D341Med (cell line): ENCODE data around the gene C14orf132.
"Not testable (repeated sequence)": the region's sequence is repeated elsewhere in the genome, so short reads cannot be mapped to it uniquely, and the experiment has no call there.

Experiments used
- DNase-seq: peaks from one replicate; pipeline ENCODE4 v3.0.0; 2012; ENCODE audit warnings: low spot score

Gene C14orf132

GRCh38 chr14:96038920-96039632, at the start of gene C14orf132:
TSS of gene C14orf132 (plus strand) at chr14:96039362. CDS start at chr14:96039501, 139 bp downstream.
- peak; percentile 94 for DNase-seq

GRCh38 chr14:95993768-95994592, 45.2 kb upstream of the C14orf132 start:
- peak; percentile 59 for DNase-seq

GRCh38 chr14:95994593-95994928, 44.6 kb upstream of the C14orf132 start:
- no peak for DNase-seq

GRCh38 chr14:95998656-95999055, 40.5 kb upstream of the C14orf132 start:
- DNase-seq, result peak; percentile 49

- DNase-seq, result peak; percentile 88
Measured at GRCh38 chr14:96001866-96002497, 37.2 kb upstream of the C14orf132 start.

- DNase-seq, result no peak
Measured at GRCh38 chr14:96002498-96002884, 36.7 kb upstream of the C14orf132 start.

- DNase-seq, result no peak
Measured at GRCh38 chr14:96011131-96011530, 28.0 kb upstream of the C14orf132 start.

- DNase-seq, result no peak
Measured at GRCh38 chr14:96011607-96012006, 27.6 kb upstream of the C14orf132 start.

GRCh38 chr14:96012757-96013156, 26.4 kb upstream of the C14orf132 start:
- DNase-seq, result not testable (repeated sequence)

GRCh38 chr14:96014176-96014575, 25.0 kb upstream of the C14orf132 start:
- no peak for DNase-seq

- no peak for DNase-seq
Measured at GRCh38 chr14:96016501-96017160, 22.5 kb upstream of the C14orf132 start.

- DNase-seq, result no peak
Measured at GRCh38 chr14:96017882-96018281, 21.3 kb upstream of the C14orf132 start.

GRCh38 chr14:96027431-96028355, 11.5 kb upstream of the C14orf132 start:
- no peak for DNase-seq

GRCh38 chr14:96029089-96029645, 10.0 kb upstream of the C14orf132 start:
- DNase-seq, result no peak

- no peak for DNase-seq
Measured at GRCh38 chr14:96030108-96030760, 8.9 kb upstream of the C14orf132 start.

GRCh38 chr14:96031691-96032090, 7.5 kb upstream of the C14orf132 start:
- no peak for DNase-seq

- no peak for DNase-seq
Measured at GRCh38 chr14:96035456-96035855, 3.7 kb upstream of the C14orf132 start.

- DNase-seq, result peak; percentile 53
Measured at GRCh38 chr14:96037891-96038557, 1.1 kb upstream of the C14orf132 start.

GRCh38 chr14:96038558-96038919, 623 bp upstream of the C14orf132 start:
- no peak for DNase-seq
